HFFc6 (cell line): ENCODE measurements around the gene LST1. TPM values are rescaled to one million over a fixed set of nuclear protein-coding genes. Genes with fewer than 3 reads are reported as not detected.
A peak's percentile ranks its signal among the peaks of the same experiment; 100 is the strongest.

ENCODE experiments used
- DNase-seq: peaks from one replicate; pipeline ENCODE4 v3.0.0-alpha.2; 2018
- H3K27ac Mint-ChIP-seq: 2 replicates; pipeline ENCODE4 v1.8.0; 2020; ENCODE audit warnings: mild to moderate bottlenecking, mixed read lengths
- H3K27me3 Mint-ChIP-seq: 2 replicates; pipeline ENCODE4 v1.8.0; 2021; ENCODE audit warnings: mild to moderate bottlenecking, moderate library complexity, mixed read lengths; ENCODE audit not compliant: insufficient read depth
- H3K36me3 Mint-ChIP-seq: 2 replicates; pipeline ENCODE4 v1.8.0; 2021; ENCODE audit warnings: low read depth, mixed read lengths
- H3K4me1 Mint-ChIP-seq: 2 replicates; pipeline ENCODE4 v1.8.0; 2020; ENCODE audit warnings: low read depth, mixed read lengths
- H3K4me3 Mint-ChIP-seq: 2 replicates; pipeline ENCODE4 v1.8.0; 2020; ENCODE audit warnings: mild to moderate bottlenecking, moderate library complexity, mixed read lengths
- H3K9me3 Mint-ChIP-seq: 2 replicates; pipeline ENCODE4 v1.8.0; 2020; ENCODE audit warnings: mild to moderate bottlenecking, mixed read lengths
- long read RNA-seq: library from polyadenylated mRNA; unstranded; transcript quantifications from one replicate; pipeline ENCODE4 v2.0.0, GENCODE V29; 2019
- total RNA-seq, 6 experiments: library from RNA; stranded (reverse); fragmentation: NEBNext Ultra II Directional; extraction: Animal tissue kit (Norgen Biotek cat#: 25700); gene quantifications; 2 replicates in 1 of 6; 3 replicates in 5 of 6; pipeline ENCODE4 v1.2.3, GENCODE V29; 2021
- TF ChIP-seq, protein P1 (sequence below): fragments of 200-600 bp; sonication (generic); IDR thresholded peaks from 2 replicates; pipeline ENCODE4 v1.5.0; 2021; ENCODE audit warnings: antibody characterized with exemption, mild to moderate bottlenecking

LST1 gene
- total RNA-seq = not detected
- long read RNA-seq = 0 reads

DNA sequence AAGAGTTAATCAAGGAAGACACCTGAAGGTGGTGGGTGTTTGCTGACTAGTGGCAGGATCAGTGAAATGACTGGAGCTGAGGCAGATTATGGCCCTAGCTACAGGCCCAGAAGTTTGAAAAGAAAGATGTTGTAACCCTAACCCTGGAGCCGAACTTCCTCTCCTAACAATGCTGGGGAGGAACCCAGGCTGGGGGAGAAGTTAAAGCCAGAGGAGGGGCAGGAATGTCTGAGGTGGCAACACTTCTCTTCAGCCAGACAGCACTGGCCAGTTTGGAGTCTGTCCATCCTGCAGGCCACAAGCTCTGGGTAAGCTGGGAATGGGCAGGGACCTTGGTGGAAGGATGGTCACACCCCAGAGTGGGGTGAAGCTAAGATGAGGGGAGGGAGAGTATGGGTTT, at the start of gene LST1:
Gene LST1, plus strand, starts transcription at position 270 of the 400 bp plus-strand sequence. CDS start 1,023 bp downstream, outside the sequence.
- no peak for DNase-seq
- Mint-ChIP-seq H3K27me3 (no peaks in the 10 kb centered on the region), H3K27ac (no peak within 1 kb of the TSS), H3K36me3 (no peaks in the 10 kb centered on the region), H3K4me1 (peaks cover 25% of the 10 kb centered on the region), H3K9me3 (no peaks in the 10 kb centered on the region), H3K4me3 (no peak within 1 kb of the TSS)
- TF ChIP-seq, protein P1, sequence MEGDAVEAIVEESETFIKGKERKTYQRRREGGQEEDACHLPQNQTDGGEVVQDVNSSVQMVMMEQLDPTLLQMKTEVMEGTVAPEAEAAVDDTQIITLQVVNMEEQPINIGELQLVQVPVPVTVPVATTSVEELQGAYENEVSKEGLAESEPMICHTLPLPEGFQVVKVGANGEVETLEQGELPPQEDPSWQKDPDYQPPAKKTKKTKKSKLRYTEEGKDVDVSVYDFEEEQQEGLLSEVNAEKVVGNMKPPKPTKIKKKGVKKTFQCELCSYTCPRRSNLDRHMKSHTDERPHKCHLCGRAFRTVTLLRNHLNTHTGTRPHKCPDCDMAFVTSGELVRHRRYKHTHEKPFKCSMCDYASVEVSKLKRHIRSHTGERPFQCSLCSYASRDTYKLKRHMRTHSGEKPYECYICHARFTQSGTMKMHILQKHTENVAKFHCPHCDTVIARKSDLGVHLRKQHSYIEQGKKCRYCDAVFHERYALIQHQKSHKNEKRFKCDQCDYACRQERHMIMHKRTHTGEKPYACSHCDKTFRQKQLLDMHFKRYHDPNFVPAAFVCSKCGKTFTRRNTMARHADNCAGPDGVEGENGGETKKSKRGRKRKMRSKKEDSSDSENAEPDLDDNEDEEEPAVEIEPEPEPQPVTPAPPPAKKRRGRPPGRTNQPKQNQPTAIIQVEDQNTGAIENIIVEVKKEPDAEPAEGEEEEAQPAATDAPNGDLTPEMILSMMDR = no peak

DNA sequence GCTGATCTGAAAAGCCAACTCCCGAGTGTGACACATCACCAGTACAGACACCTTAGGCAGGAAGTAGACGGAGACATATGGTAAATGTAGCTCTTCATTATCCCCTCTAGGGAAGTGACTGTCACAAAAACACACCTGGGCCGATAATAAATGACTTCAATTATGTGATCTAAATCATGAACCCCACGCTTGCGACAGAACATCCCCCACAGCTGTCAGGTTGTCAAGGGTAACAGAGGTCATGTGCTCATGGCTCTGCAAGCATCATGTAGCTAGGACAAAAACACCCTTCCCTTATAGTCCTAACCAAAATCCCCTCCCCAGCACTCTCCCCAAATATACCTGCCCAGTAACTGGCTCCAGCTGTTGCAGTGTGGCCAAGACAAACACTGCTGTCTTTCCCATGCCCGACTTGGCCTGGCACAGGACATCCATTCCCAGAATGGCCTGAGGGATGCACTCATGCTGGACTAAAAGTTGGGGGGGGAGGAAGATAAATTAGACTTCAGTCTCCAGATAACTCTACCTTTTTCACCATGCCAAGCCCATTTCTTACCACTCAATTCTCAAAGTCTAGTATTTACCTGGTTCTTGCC, 47.2 kb upstream of the LST1 start:
- TF ChIP-seq, protein P1 = no peak
- H3K4me3 Mint-ChIP-seq = peak overlapping the region; percentile 88
- H3K9me3 Mint-ChIP-seq = no peaks in the 10 kb centered on the region
- peaks cover 7% of the 10 kb centered on the region for H3K27me3 Mint-ChIP-seq
- DNase-seq = no peak
- H3K27ac Mint-ChIP-seq = peak overlapping the region; percentile 43
- peaks cover 29% of the 10 kb centered on the region for H3K4me1 Mint-ChIP-seq
- peaks cover 57% of the 10 kb centered on the region for H3K36me3 Mint-ChIP-seq

DNA sequence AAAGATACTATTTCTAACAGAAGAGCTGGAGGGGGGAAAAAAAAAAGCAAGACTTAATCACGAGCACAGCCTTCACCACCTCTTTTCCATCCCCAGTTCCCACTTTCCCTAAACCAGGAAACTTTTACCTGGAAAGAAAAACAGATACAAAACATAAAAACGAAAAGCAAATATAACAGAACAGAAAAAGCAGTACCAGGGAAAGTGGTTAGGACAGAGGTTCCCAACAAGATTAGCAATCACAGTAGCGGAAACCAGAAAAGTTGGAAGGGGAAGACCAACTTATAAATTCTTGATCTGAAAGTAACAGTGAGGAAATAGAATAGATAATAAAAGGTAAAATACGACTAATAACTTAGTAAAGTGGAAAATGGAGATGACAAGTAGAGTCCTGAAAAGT, 45.4 kb upstream of the LST1 start:
- DNase-seq = no peak
- Mint-ChIP-seq H3K9me3 (no peaks in the 10 kb centered on the region), H3K4me3 (peak overlapping the region; percentile 88), H3K36me3 (peaks cover 47% of the 10 kb centered on the region), H3K4me1 (peaks cover 38% of the 10 kb centered on the region), H3K27ac (peak overlapping the region; percentile 98), H3K27me3 (peaks cover 4% of the 10 kb centered on the region)
- TF ChIP-seq, protein P1 = no peak

DNA sequence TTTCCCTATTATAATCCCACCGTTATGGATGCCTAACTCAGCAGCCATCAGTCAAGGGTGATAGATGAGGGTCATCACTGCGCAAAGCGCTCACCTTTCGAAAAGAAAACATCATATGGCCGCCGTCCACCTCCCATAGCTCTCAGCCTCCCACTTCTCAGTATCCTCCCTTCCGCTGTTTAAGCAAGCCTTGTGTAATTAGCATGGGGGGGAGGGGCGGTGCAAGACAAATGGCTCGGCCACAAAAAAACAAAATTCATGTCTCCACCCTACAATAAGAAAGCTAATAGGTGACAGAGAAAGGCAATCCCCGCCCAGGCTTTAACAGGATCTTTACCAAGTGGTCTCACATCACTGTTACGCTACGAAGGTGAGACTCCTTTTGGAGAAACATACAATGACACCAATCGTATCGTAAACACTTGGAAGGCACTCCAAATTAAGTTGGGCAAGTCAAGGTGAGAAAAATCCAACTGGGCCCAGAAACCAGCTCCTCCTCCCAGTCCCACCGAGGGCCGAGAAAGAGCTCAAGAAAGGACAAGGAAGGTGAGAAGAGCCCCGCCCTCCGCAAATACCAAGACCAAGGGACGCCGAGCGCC, 44.9 kb upstream of the LST1 start:
- peaks cover 42% of the 10 kb centered on the region for H3K36me3 Mint-ChIP-seq
- no peak for DNase-seq
- H3K27ac Mint-ChIP-seq = peak overlapping the region; percentile 98
- peak overlapping the region; percentile 88 for H3K4me3 Mint-ChIP-seq
- TF ChIP-seq, protein P1 = no peak
- peaks cover 4% of the 10 kb centered on the region for H3K27me3 Mint-ChIP-seq
- no peaks in the 10 kb centered on the region for H3K9me3 Mint-ChIP-seq
- peaks cover 43% of the 10 kb centered on the region for H3K4me1 Mint-ChIP-seq

DNA sequence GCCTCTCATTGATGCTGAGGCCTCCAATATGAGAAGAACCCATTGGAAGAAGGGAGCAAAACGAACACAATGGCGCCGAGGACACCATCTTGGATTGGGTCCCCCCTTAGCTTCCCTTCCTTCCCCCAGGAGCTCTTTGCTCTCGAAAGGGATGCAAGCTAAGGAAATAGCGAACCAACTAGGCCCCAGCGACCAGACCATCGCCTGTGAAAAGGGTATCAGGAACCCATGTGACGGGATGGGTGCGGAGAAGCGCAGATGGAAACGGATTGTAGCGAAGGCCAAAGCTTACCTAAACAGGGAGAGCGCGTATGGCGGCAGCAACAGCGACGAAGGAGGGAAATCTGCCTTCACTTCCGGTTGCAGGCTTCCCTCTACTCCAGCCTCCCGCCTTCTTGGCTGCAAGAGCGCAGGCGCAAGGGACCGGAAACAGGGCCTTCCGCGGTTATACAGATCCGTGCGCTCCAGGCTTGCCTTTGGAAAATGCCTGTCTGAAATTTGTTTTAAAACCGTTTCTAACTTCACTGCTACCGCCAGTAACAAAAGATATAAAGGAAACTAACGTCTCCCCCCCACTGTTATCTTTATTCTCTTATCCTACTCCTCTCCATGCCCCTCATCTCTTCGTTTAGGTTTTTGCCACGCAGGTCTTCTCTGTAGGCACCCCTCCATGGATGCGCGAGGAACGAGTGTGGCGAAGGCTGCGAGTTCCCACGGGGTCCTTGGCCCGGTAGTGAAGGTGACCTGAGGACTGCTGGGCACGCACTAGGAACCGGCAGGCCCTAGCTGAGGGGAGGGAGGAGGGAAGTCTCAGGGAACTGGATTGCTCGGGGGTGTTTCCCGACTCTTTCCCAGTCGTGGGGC, 44.2 kb upstream of the LST1 start, which contains the start of gene DDX39B:
Gene DDX39B, minus strand, starts transcription at position 346 of the 864 bp plus-strand sequence. CDS start 1,471 bp downstream, outside the sequence.
- peaks cover 51% of the 10 kb centered on the region for H3K4me1 Mint-ChIP-seq
- H3K4me3 Mint-ChIP-seq = peak within 1 kb of the TSS; percentile 88
- H3K36me3 Mint-ChIP-seq = peaks cover 36% of the 10 kb centered on the region
- H3K27ac Mint-ChIP-seq = peak within 1 kb of the TSS; percentile 98
- TF ChIP-seq, protein P1 = no peak
- peaks cover 4% of the 10 kb centered on the region for H3K27me3 Mint-ChIP-seq
- DNase-seq = peak; percentile 95
- H3K9me3 Mint-ChIP-seq = no peaks in the 10 kb centered on the region
